NT2/D1 (cell line): ENCODE measurements around the gene NPAS3.

ENCODE experiments used
- YY1 ChIP-seq: IDR thresholded peaks from 2 replicates; pipeline ENCODE4 v1.6.1; 2011; ENCODE audit not compliant: insufficient read length, insufficient read depth
- ZNF274 ChIP-seq: IDR thresholded peaks from 2 replicates; pipeline ENCODE4 v1.6.1; 2011; ENCODE audit warnings: mild to moderate bottlenecking, low read depth, low read length

- TF ChIP-seq YY1 (no peak), ZNF274 (no peak)
Observed at GRCh38 chr14:33377596-33378390, 439.1 kb downstream of the NPAS3 start.
